ENCODE results near the gene TRAPPC11.

TRAPPC11 gene

DNA sequence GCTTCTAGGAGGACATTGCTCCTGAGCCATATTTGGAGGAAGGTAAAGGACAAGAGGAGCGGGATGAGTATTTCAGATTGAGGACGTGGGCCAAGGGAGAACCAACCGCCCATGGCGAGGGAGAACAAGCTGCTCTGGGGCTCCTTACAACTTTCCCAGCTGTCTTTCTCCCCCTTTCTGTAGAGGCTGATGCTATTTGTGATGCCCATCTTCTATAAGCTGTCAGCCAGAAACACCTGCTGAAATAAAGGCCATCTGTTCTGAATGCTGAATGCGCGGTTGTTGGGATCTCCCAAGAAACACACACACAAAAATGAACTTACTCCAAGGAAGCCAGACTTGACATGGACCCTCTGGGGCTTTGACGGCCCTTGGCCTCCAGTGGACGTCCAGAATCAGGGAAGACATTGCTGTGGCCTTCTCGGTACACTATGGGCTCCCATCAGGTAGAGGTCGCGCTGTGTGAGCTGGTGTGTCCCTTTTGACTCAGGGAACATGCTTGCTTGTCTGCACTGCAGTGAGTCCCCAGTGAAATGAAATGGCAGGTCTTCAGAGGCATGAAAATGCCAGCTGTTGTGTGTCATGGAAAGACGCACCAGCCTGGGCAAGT lies 31.0 kb upstream of the TRAPPC11 start:
- DNase-seq (ENCODE audit: extremely low read depth, insufficient read length), result no peak
- Histone ChIP-seq H3K4me3 (replicated peaks; ENCODE audit: low read depth, low read length) (no peak overlapping the region), H3K27me3 (replicated peaks; ENCODE audit: control insufficient read depth, insufficient read depth, low read length) (no peaks in the 10 kb centered on the region), H3K36me3 (ENCODE audit: control insufficient read depth, insufficient read depth, low read length) (no peaks in the 10 kb centered on the region)
- TF ChIP-seq, protein P1, sequence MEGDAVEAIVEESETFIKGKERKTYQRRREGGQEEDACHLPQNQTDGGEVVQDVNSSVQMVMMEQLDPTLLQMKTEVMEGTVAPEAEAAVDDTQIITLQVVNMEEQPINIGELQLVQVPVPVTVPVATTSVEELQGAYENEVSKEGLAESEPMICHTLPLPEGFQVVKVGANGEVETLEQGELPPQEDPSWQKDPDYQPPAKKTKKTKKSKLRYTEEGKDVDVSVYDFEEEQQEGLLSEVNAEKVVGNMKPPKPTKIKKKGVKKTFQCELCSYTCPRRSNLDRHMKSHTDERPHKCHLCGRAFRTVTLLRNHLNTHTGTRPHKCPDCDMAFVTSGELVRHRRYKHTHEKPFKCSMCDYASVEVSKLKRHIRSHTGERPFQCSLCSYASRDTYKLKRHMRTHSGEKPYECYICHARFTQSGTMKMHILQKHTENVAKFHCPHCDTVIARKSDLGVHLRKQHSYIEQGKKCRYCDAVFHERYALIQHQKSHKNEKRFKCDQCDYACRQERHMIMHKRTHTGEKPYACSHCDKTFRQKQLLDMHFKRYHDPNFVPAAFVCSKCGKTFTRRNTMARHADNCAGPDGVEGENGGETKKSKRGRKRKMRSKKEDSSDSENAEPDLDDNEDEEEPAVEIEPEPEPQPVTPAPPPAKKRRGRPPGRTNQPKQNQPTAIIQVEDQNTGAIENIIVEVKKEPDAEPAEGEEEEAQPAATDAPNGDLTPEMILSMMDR (IDR thresholded peaks at IDR 0.05; ENCODE audit: insufficient read depth, low read length, poor library complexity, severe bottlenecking), result no peak

GRCh38 chr4:183631577-183632198 lies 27.4 kb upstream of the TRAPPC11 start:
- H3K4me3 ChIP-seq (replicated peaks; ENCODE audit: low read depth, low read length), result no peak overlapping the region
- H3K27me3 ChIP-seq (replicated peaks; ENCODE audit: control insufficient read depth, insufficient read depth, low read length), result no peaks in the 10 kb centered on the region
- no peak for DNase-seq (ENCODE audit: extremely low read depth, insufficient read length)
- TF ChIP-seq, protein P1 (IDR thresholded peaks at IDR 0.05; ENCODE audit: insufficient read depth, low read length, poor library complexity, severe bottlenecking), result no peak
- H3K36me3 ChIP-seq (ENCODE audit: control insufficient read depth, insufficient read depth, low read length), result no peaks in the 10 kb centered on the region

- no peak overlapping the region for H3K4me3 ChIP-seq (replicated peaks; ENCODE audit: low read depth, low read length)
- H3K27me3 ChIP-seq (replicated peaks; ENCODE audit: control insufficient read depth, insufficient read depth, low read length), result no peaks in the 10 kb centered on the region
- H3K36me3 ChIP-seq (ENCODE audit: control insufficient read depth, insufficient read depth, low read length), result no peaks in the 10 kb centered on the region
- TF ChIP-seq, protein P1 (IDR thresholded peaks at IDR 0.05; ENCODE audit: insufficient read depth, low read length, poor library complexity, severe bottlenecking), result no peak
- no peak for DNase-seq (ENCODE audit: extremely low read depth, insufficient read length)
These were observed 26.4 kb upstream of the TRAPPC11 start for GRCh38 chr4:183632689-183633088.

DNA sequence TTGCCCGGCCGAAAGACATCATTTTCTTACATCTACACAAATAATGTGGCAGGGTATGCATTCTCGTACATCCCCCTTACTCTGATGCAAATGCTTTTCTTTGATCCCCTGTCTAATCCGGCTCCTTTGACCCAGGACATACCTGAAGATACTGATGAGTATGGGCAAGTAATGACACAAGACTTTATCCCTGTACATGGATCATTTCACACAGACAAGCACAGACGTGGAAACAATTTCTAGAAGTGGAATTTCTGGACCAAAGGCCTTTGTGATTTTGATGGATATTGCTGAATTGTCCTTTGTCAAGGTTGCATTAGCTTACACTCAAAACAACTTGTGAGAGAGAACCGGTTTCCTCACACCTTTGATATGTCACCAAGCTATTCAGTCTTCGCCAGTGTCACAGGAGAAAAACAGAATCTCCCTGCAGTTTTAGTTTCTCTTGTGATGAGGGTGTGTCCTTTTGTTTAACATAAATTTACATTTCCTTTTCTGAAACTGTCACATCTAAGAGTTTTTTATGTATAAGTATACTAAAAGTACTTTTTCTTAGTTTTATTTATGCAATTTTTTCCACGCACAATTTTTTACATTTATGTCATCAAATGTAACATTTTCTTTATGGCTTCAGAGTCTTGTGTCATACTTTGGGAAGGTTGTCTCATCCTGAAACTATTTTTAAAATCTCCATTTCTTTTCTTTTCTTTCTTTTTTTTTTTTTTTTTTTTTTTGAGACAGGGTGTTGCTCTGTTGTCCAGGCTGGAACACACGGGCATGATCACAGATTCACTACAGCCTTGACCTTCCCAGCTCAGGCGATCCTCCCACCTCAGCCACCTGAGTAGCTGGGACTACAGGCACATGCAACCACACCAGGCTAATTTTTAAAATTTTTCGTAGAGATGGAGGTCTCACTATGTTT lies 25.4 kb upstream of the TRAPPC11 start:
- no peaks in the 10 kb centered on the region for H3K36me3 ChIP-seq (ENCODE audit: control insufficient read depth, insufficient read depth, low read length)
- no peaks in the 10 kb centered on the region for H3K27me3 ChIP-seq (replicated peaks; ENCODE audit: control insufficient read depth, insufficient read depth, low read length)
- DNase-seq (ENCODE audit: extremely low read depth, insufficient read length), result no peak
- no peak overlapping the region for H3K4me3 ChIP-seq (replicated peaks; ENCODE audit: low read depth, low read length)
- TF ChIP-seq, protein P1 (IDR thresholded peaks at IDR 0.05; ENCODE audit: insufficient read depth, low read length, poor library complexity, severe bottlenecking), result no peak

- no peaks in the 10 kb centered on the region for H3K27me3 ChIP-seq (replicated peaks; ENCODE audit: control insufficient read depth, insufficient read depth, low read length)
- DNase-seq (ENCODE audit: extremely low read depth, insufficient read length), result no peak
- H3K36me3 ChIP-seq (ENCODE audit: control insufficient read depth, insufficient read depth, low read length), result no peaks in the 10 kb centered on the region
- no peak overlapping the region for H3K4me3 ChIP-seq (replicated peaks; ENCODE audit: low read depth, low read length)
- TF ChIP-seq, protein P1 (IDR thresholded peaks at IDR 0.05; ENCODE audit: insufficient read depth, low read length, poor library complexity, severe bottlenecking), result no peak
These were observed 23.8 kb upstream of the TRAPPC11 start for GRCh38 chr4:183635321-183635720.

Measured in GM06990 (cell line).